CD4-positive, alpha-beta T cell treated with Interferon gamma for 1 hour (primary cell): Measurements from ENCODE around the gene SLC12A5.
"Not testable (repeated sequence)": the region's sequence is repeated elsewhere in the genome, so short reads cannot be mapped to it uniquely, and the experiment has no call there.

Source experiments
- DNase-seq: peaks from one replicate; pipeline ENCODE4 v3.0.0-alpha.2; 2020

The SLC12A5 gene

DNA sequence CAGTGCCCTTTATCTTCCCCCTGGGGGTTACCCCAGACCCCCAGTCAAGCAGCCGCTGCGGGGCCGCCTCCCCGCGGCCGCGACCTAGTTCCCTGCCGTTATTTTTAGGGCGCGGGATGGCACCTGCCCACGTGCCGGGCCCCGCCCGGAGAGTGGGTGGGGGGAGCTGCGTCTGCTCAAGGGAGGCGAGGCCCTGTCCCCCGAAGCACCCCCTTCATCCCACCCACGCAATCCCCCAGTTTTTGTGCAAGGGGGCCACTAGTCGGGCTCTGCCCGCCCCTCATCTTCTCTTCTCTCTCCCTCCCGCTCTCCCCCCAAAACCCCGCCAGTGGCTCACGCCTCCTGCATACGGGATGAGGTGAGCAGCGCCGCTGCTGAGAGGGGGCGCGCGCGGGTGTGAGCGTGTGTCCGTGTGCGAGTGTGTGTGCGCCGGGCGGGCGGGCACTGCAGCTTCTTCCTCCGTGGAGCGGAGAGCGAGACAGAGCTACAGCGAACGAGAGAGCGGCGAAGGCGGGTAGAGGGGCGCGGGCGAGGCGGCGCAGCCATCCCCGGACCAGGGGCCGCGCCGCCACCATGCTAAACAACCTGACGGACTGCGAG is at the start of gene SLC12A5:
Gene SLC12A5, plus strand, starts transcription at position 444 of the 600 bp plus-strand sequence. Its CDS starts 130 bp downstream, at position 574.
- DNase-seq, result no peak

DNA sequence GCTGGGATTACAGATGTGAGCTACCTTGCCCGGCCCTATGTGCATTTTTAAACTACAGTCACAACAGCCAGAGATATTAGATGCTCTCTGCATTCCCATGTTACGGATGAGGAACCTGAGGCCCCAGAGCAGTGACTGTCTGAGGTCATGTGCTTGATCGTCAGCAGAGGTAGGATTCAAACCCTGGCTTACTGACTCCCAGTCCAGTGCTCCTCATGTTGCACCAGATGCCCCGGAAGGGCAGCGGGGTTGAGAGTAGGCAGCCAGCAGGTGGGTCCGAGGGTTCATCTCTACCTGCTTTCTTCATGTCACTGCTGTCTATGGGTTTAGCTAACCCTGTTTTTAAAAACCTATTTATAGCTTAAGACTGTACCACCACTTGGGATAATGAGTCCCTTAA is 47.8 kb upstream of the SLC12A5 start:
- DNase-seq, result no peak

- no peak for DNase-seq
These were observed 45.7 kb upstream of the SLC12A5 start for GRCh38 chr20:45983279-45983743.

- no peak for DNase-seq
These were observed 43.4 kb upstream of the SLC12A5 start for GRCh38 chr20:45985573-45985972.

DNA sequence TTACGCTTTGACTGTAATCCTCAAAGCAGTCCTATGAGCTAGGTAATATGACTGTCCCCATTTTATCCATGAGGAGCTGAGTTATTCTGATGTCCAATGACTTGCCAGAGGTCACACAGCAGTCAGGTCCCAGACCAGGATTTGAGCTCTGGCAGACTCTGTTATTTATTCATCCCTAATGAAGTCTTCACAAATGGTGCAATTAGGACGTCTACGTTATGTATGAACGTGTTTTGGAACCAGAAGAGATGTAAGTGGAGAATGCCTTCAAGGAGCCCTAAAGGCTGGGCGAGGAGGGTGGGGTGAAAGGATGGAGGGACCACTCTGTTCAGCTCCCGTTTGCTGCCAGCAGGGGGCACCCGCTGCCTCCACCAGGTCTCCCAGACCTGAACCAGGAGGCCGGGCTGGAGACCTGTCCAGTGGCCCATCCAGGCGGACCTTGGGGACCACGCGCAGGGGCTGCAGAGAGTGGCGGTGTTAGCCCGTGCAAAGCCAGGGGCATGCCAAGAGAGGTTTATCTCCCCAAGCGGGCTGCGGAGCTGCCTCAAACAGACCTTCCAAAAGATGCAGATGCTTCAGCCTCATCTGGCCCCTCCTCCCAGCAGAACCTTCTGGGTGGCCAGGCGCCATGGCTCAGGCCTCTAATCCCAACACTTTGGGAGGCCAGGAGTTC is 41.8 kb upstream of the SLC12A5 start:
- peak; percentile 70 for DNase-seq

DNA sequence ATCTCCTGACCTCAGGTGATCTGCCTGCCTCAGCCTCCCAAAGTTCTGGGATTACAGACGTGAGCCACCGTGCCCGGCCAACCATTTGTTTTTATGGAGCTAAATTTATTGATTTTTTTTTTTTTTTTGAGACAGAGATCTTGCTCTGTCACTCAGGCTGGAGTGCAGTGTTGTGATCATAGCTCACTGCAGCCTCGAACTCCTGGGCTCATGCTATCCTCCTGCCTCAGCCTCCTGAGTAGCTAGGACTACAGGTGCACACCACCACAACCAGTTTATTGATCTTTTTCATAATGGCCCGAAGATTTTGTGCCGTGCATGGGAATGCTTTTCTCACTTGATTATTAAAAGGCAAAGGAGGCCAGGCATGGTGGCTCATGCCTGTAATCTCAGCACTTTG is 40.2 kb upstream of the SLC12A5 start:
- not testable (repeated sequence) for DNase-seq

GRCh38 chr20:45991616-45992015 is 37.4 kb upstream of the SLC12A5 start:
- DNase-seq, result no peak

DNA sequence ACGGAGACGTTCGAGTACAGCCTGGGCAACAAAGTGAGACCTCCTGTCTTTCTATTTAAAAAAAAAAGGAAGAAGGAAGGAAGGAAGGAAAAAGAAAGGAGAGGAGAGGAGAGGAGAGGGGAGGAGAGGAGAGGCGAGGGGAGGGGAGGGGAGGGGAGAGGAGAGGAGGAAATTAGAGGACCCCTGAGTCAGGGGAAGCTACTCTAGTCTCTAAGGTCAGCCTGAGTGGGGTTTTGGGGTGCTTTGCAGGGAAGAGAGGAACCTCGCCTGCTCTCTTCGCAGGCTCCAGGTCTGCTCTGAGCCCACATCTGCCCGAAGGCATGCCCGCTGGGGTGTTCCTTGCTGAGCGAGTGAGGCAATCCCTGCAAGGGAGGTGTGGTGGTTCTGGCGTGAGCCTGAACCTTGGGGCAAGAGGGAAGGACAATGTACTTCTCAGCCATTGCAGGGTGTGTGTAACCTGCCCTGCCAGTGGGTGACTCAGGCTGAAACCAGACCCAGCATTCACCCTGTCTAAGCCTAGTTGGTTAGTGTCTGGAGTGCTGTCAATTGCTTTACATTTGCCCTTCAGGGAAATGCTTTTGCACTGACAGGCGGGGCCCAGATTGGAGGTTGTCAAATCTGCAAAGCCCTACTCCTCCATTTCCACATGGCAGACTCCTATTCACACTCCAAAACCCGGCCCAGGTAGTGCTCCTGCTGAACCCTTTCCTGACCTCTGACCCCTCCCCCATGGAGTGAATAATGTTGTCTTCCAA is 35.6 kb upstream of the SLC12A5 start:
- DNase-seq, result peak; percentile 29

- DNase-seq, result no peak
These were observed 34.1 kb upstream of the SLC12A5 start for GRCh38 chr20:45994761-45995493.

DNA sequence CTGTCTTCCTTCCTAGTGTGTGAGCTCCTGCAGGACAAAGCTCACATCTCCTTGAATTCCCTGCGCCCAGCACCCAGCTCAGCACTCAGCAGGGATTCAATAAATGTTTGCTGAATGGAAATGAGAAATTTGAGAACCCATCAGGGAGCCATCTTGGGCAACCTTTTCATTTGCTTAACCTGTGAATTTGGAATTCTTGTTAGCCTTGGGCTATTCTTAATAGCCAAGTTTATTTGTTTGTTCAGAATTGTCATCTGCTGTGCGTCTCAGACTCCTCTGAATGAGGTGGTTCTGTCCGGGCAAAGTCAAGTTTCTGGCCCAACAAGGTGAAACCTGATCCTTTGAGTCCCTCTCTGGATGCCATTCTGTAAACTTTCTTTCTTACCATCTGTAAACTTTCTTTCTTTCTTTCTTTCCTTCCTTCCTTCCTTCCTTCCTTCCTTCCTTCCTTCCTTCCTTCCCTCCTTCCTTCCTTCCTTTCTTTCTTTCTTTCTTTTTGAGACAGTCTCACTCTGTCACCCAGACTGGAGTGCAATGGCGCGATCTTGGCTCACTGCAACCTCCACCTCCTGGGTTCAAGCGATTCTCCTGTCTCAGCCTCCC is 33.4 kb upstream of the SLC12A5 start:
- DNase-seq, result not testable (repeated sequence)

- no peak for DNase-seq
These were observed 31.8 kb upstream of the SLC12A5 start for GRCh38 chr20:45997187-45997586.

GRCh38 chr20:45998337-45998736 is 30.7 kb upstream of the SLC12A5 start:
- peak; percentile 56 for DNase-seq

DNA sequence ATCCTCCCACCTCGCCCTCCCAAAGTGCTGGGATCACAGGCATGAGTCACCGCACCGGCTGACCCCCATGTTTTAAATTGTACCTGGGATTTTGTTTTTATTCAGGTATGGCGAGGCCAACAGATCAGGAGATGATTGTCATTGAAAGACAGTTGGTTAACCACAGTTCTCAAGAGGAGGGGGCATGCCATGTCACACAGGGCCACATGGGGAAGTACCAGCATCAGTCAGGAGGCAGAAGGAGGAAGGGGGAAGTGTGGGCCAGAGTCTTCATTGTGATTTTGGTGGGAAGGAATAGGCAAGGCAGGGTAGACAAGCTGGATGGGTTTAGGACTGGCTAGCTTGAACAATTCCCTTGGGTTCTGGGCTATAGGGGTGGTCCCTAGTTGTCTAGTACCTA is 30.3 kb upstream of the SLC12A5 start:
- peak; percentile 54 for DNase-seq

DNA sequence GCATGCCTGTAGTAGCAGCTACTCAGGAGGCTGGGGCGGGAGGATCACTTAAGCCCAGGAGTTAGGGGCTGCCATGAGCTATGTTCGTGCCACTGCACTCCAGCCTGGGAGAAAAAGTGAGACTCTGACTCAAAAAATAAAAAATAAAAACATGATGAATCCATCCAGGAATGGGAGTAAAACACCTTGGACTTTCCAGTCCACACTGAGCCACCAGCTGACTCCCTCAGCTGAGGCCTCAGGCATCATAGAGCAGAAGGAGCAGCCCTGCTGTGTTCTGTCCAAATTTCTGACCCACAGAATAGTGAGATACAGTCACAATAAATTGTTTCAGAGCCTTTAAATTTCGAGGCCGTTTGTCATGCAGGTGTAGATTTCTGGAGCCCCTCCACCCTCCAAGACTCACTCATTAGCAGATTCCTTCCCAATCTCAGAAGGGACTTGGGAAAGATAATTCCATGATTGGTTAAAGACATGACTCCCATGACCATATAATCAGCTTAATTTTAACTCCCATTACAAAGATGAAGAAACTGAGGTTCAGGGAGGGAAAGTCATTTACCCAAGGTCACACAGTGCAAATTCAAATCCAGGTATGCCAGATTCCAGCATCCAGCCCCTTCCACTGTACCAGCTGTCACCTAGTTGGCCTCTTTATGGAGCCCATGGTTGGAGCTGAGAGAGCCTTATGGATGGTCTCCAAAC is 29.3 kb upstream of the SLC12A5 start:
- DNase-seq, result no peak

- DNase-seq, result no peak
These were observed 28.6 kb upstream of the SLC12A5 start for GRCh38 chr20:46000262-46000996.

DNA sequence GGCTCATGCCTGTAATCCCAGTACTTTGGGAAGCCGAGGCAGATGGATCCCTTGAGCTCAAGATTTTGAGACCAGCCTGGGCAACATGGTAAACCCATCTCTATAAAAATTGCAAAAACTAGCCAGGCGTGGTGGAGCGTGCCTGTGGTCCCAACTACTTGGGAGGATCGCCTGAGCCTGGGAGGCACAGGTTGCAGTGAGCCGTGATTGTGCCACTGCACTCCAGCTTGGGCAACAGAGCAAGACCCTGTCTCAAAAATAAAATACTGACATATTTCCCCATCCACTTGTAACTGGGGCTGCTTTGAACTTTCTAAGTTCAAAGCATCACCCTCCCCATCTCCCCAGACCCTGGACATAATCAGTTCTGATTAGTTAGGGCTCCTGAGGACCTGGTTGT is 27.5 kb upstream of the SLC12A5 start:
- DNase-seq, result no peak

DNA sequence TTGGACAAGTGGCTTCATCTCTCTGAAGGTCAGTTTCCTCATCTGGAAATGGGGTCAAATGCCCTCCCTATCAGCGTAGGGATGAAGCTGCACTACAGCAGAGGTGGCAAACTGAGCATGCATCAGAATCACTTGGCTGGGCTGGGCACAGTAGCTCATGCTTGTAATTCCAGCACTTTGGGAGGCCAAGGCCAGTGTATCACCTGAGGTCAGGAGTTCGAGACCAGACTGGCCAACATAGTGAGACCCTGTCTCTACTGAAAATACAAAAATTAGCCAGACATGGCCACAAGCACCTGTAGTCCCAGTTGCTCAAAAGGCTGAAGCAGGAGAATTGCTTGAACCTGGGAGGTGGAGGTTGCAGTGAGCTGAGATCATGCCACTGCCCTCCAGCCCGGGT is 27.0 kb upstream of the SLC12A5 start:
- DNase-seq, result no peak

DNA sequence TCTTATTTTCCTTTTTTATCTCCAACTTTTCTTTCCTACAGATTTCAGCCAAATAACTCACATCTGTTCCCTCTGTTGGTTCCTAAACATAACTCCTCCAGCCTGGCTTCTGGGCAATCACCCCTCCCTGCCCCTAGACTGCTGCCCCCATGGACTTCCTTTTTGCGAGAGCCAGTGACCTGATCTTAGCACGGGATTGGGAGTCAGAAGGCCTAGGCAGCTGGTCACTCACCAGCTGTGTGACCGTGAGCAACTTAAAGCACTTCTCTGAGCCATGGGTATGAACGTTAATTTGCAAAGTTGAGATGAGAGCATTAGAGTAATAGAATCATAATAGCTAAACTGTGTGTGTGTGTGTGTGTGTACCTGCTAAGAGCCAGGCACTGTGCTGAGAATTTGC is 24.8 kb upstream of the SLC12A5 start:
- peak; percentile 32 for DNase-seq

DNA sequence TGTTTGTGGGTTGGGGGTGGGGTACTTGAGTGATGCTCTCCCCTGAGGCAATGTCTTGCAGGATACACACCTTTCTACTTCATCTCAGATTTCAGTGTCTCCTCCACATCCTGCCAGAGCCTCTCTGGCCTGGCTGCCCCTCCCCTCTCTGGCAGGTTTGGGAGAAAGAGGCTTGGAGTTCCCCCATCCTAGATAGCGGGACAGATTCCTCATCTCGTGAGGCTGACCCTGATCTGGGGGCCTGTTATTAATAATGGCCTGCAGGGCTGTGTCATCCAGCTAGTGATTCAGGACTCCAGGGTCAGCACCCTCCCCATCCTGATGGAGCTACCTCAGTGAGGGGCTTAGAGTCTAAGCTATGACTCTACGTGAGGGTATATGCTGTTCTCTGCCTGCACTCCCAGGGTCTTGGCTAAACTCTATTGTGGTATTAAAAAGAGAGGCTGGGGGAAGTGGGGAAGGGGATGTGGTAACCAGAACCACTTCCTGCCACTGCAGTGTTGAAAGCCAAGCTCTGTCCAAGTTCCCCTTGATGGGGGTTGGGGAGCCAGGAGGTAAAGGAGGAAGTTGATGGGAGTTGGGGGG is 24.0 kb upstream of the SLC12A5 start:
- peak; percentile 68 for DNase-seq

- DNase-seq, result no peak
These were observed 22.9 kb upstream of the SLC12A5 start for GRCh38 chr20:46006022-46006705.
